Omental fat pad (tissue), 4 donors: ENCODE measurements around the gene CRABP1. TPM values are rescaled to one million over a fixed set of nuclear protein-coding genes. Genes with fewer than 3 reads are reported as not detected.

Source experiments
- ATAC-seq: fragments of 150-250 bp; one replicate; pipeline ENCODE4 v1.9.1; 2016; ENCODE audit warnings: mild to moderate bottlenecking, moderate library complexity; ENCODE audit not compliant: low FRiP score
- DNase-seq: peaks from one replicate; pipeline ENCODE4 v3.0.0-alpha.2; 2019; ENCODE audit warnings: low spot score
- CTCF ChIP-seq, 3 donors: fragments of 450-650 bp; IDR thresholded peaks; one replicate each; pipeline ENCODE4 v1.5.1; 2016 to 2017; ENCODE audit warnings: antibody characterized with exemption in 3 of 3, mild to moderate bottlenecking in 3 of 3, moderate library complexity in 2 of 3
- total RNA-seq, 4 donors: library from RNA; depleted of rRNA; stranded (reverse); fragments of >200 nt; gene quantifications; one replicate each; pipeline ENCODE4 v1.1.0, GENCODE V29; 2016

The CRABP1 gene
- total RNA-seq, 4 donors from 2014 or later, result 1.6 TPM; not detected in 3

GRCh38 chr15:78343276-78344060, 3.3 kb downstream of the CRABP1 start:
- no peak for ATAC-seq
- no peak for DNase-seq
- TF ChIP-seq CTCF (IDR thresholded peaks at IDR 0.05), result no peak

GRCh38 chr15:78345396-78346125, 5.4 kb downstream of the CRABP1 start:
- no peak for TF ChIP-seq CTCF (IDR thresholded peaks at IDR 0.05)
- ATAC-seq (no peak), DNase-seq (no peak)

GRCh38 chr15:78347586-78348543, 7.7 kb downstream of the CRABP1 start:
- ATAC-seq (no peak), DNase-seq (no peak)
- TF ChIP-seq CTCF (IDR thresholded peaks at IDR 0.05), result no peak

GRCh38 chr15:78350058-78350457, 9.9 kb downstream of the CRABP1 start:
- ATAC-seq, result no peak
- no peak for DNase-seq
- TF ChIP-seq CTCF (IDR thresholded peaks at IDR 0.05), result no peak

- TF ChIP-seq CTCF (IDR thresholded peaks at IDR 0.05), result no peak
- DNase-seq (no peak), ATAC-seq (no peak)
Observed at GRCh38 chr15:78351539-78351938, 11.4 kb downstream of the CRABP1 start.

GRCh38 chr15:78353093-78353492, 12.9 kb downstream of the CRABP1 start:
- ATAC-seq, result no peak
- TF ChIP-seq CTCF (IDR thresholded peaks at IDR 0.05), result no peak
- DNase-seq, result no peak
